Activated naive CD8-positive, alpha-beta T cell (primary cell): Measurements from ENCODE around the gene DCLK2.

ENCODE experiments used
- H3K27ac Mint-ChIP-seq: one replicate; pipeline ENCODE4 v1.8.0; 2021; ENCODE audit warnings: mixed read lengths
- H3K27me3 Mint-ChIP-seq: one replicate; pipeline ENCODE4 v1.8.0; 2021; ENCODE audit warnings: mixed read lengths
- H3K36me3 Mint-ChIP-seq: one replicate; pipeline ENCODE4 v1.8.0; 2021; ENCODE audit warnings: mixed read lengths
- H3K4me1 Mint-ChIP-seq: one replicate; pipeline ENCODE4 v1.8.0; 2021; ENCODE audit warnings: low read depth, mixed read lengths
- H3K4me3 Mint-ChIP-seq: one replicate; pipeline ENCODE4 v1.8.0; 2021; ENCODE audit warnings: mild to moderate bottlenecking, mixed read lengths
- H3K9me3 Mint-ChIP-seq: one replicate; pipeline ENCODE4 v1.8.0; 2021; ENCODE audit warnings: low read depth, mixed read lengths

The DCLK2 gene

GRCh38 chr4:150119492-150119891 is 41.2 kb downstream of the DCLK2 start:
- Mint-ChIP-seq H3K4me1 (no peaks in the 10 kb centered on the region), H3K4me3 (no peak overlapping the region)

GRCh38 chr4:150123087-150123486 is 44.8 kb downstream of the DCLK2 start:
- peaks cover 2% of the 10 kb centered on the region for H3K27me3 Mint-ChIP-seq
- H3K4me3 Mint-ChIP-seq, result no peak overlapping the region

More at GRCh38 chr4:150119492-150119891, 41.2 kb downstream of the DCLK2 start:
- Mint-ChIP-seq H3K9me3 (peaks cover 11% of the 10 kb centered on the region), H3K27ac (no peak overlapping the region), H3K36me3 (no peaks in the 10 kb centered on the region), H3K27me3 (peaks cover 13% of the 10 kb centered on the region)

GRCh38 chr4:150123796-150124677 is 45.8 kb downstream of the DCLK2 start:
- Mint-ChIP-seq H3K4me1 (no peaks in the 10 kb centered on the region), H3K4me3 (no peak overlapping the region), H3K36me3 (no peaks in the 10 kb centered on the region), H3K27ac (no peak overlapping the region), H3K9me3 (peaks cover 7% of the 10 kb centered on the region), H3K27me3 (peaks cover 2% of the 10 kb centered on the region)

More at GRCh38 chr4:150123087-150123486, 44.8 kb downstream of the DCLK2 start:
- Mint-ChIP-seq H3K9me3 (peaks cover 7% of the 10 kb centered on the region), H3K27ac (no peak overlapping the region), H3K4me1 (no peaks in the 10 kb centered on the region), H3K36me3 (no peaks in the 10 kb centered on the region)

- no peak overlapping the region for H3K4me3 Mint-ChIP-seq
- no peak overlapping the region for H3K27ac Mint-ChIP-seq
- no peaks in the 10 kb centered on the region for H3K36me3 Mint-ChIP-seq
- no peaks in the 10 kb centered on the region for H3K4me1 Mint-ChIP-seq
- peaks cover 9% of the 10 kb centered on the region for H3K27me3 Mint-ChIP-seq
- peaks cover 5% of the 10 kb centered on the region for H3K9me3 Mint-ChIP-seq
Measured at GRCh38 chr4:150126201-150126863, 48.1 kb downstream of the DCLK2 start.

- Mint-ChIP-seq H3K4me1 (no peaks in the 10 kb centered on the region), H3K27me3 (peaks cover 9% of the 10 kb centered on the region), H3K9me3 (no peaks in the 10 kb centered on the region), H3K27ac (no peak overlapping the region), H3K4me3 (no peak overlapping the region), H3K36me3 (no peaks in the 10 kb centered on the region)
Measured at GRCh38 chr4:150126864-150127203, 48.6 kb downstream of the DCLK2 start.

GRCh38 chr4:150127757-150128156 is 49.5 kb downstream of the DCLK2 start:
- Mint-ChIP-seq H3K4me1 (no peaks in the 10 kb centered on the region), H3K36me3 (no peaks in the 10 kb centered on the region), H3K27ac (no peak overlapping the region), H3K27me3 (peaks cover 7% of the 10 kb centered on the region), H3K4me3 (no peak overlapping the region), H3K9me3 (no peaks in the 10 kb centered on the region)

GRCh38 chr4:150130933-150131332 is 52.7 kb downstream of the DCLK2 start:
- Mint-ChIP-seq H3K27ac (no peak overlapping the region), H3K36me3 (no peaks in the 10 kb centered on the region), H3K4me3 (no peak overlapping the region), H3K27me3 (peaks cover 7% of the 10 kb centered on the region), H3K9me3 (no peaks in the 10 kb centered on the region), H3K4me1 (no peaks in the 10 kb centered on the region)

- Mint-ChIP-seq H3K27me3 (peaks cover 7% of the 10 kb centered on the region), H3K36me3 (no peaks in the 10 kb centered on the region), H3K4me1 (no peaks in the 10 kb centered on the region), H3K9me3 (no peaks in the 10 kb centered on the region), H3K4me3 (no peak overlapping the region), H3K27ac (no peak overlapping the region)
Measured at GRCh38 chr4:150131581-150132228, 53.5 kb downstream of the DCLK2 start.

- peaks cover 7% of the 10 kb centered on the region for H3K27me3 Mint-ChIP-seq
- H3K4me3 Mint-ChIP-seq, result no peak overlapping the region
- no peak overlapping the region for H3K27ac Mint-ChIP-seq
Measured at GRCh38 chr4:150133605-150134004, 55.4 kb downstream of the DCLK2 start.

GRCh38 chr4:150135134-150135772 is 57.0 kb downstream of the DCLK2 start:
- no peak overlapping the region for H3K27ac Mint-ChIP-seq
- no peak overlapping the region for H3K4me3 Mint-ChIP-seq
- H3K4me1 Mint-ChIP-seq, result no peaks in the 10 kb centered on the region
- H3K9me3 Mint-ChIP-seq, result no peaks in the 10 kb centered on the region
- peaks cover 4% of the 10 kb centered on the region for H3K27me3 Mint-ChIP-seq
- no peaks in the 10 kb centered on the region for H3K36me3 Mint-ChIP-seq

More at GRCh38 chr4:150133605-150134004, 55.4 kb downstream of the DCLK2 start:
- Mint-ChIP-seq H3K9me3 (no peaks in the 10 kb centered on the region), H3K36me3 (no peaks in the 10 kb centered on the region), H3K4me1 (no peaks in the 10 kb centered on the region)

GRCh38 chr4:150136036-150136435 is 57.8 kb downstream of the DCLK2 start:
- no peaks in the 10 kb centered on the region for H3K27me3 Mint-ChIP-seq
- no peak overlapping the region for H3K27ac Mint-ChIP-seq
- H3K9me3 Mint-ChIP-seq, result no peaks in the 10 kb centered on the region

GRCh38 chr4:150136481-150136880 is 58.2 kb downstream of the DCLK2 start:
- Mint-ChIP-seq H3K27me3 (no peaks in the 10 kb centered on the region), H3K4me1 (no peaks in the 10 kb centered on the region), H3K27ac (no peak overlapping the region), H3K4me3 (no peak overlapping the region), H3K9me3 (no peaks in the 10 kb centered on the region), H3K36me3 (no peaks in the 10 kb centered on the region)

More at GRCh38 chr4:150136036-150136435, 57.8 kb downstream of the DCLK2 start:
- H3K4me3 Mint-ChIP-seq, result no peak overlapping the region
- H3K36me3 Mint-ChIP-seq, result no peaks in the 10 kb centered on the region
- H3K4me1 Mint-ChIP-seq, result no peaks in the 10 kb centered on the region

- H3K36me3 Mint-ChIP-seq, result no peaks in the 10 kb centered on the region
- H3K4me3 Mint-ChIP-seq, result no peak overlapping the region
- no peaks in the 10 kb centered on the region for H3K9me3 Mint-ChIP-seq
- no peak overlapping the region for H3K27ac Mint-ChIP-seq
- no peaks in the 10 kb centered on the region for H3K27me3 Mint-ChIP-seq
- H3K4me1 Mint-ChIP-seq, result no peaks in the 10 kb centered on the region
Measured at GRCh38 chr4:150139297-150139865, 61.1 kb downstream of the DCLK2 start.

GRCh38 chr4:150140774-150141400 is 62.6 kb downstream of the DCLK2 start:
- H3K4me3 Mint-ChIP-seq, result no peak overlapping the region

More at GRCh38 chr4:150140774-150141400, 62.6 kb downstream of the DCLK2 start:
- H3K36me3 Mint-ChIP-seq, result no peaks in the 10 kb centered on the region
- no peak overlapping the region for H3K27ac Mint-ChIP-seq
- H3K9me3 Mint-ChIP-seq, result no peaks in the 10 kb centered on the region
- H3K27me3 Mint-ChIP-seq, result no peaks in the 10 kb centered on the region
- H3K4me1 Mint-ChIP-seq, result no peaks in the 10 kb centered on the region
